NCI-H774 (cell line): ENCODE measurements around the gene UNC5CL.

Experiments used
- DNase-seq: peaks from one replicate; lab custom pipeline; 2025; lab: John Stamatoyannopoulos, UW

Gene UNC5CL

DNA sequence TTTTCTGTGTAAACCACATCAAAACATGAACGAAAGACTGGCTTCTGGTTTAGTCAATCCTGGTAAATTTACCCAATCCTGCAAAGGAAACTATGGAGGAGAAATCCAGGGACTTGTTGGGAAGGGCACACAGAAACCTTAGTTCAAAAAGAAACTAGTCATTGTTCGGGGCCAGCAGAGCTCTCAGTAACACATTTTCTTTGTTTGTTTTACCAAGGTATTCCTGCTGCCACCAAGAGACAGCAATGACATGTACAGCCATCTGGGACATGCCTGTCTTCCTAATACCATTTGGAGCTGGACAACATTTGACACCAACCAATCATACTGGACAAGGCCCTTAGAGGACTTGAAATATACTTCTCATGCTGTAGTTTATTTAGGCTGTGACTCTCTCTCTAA lies 24.9 kb upstream of the UNC5CL start:
- DNase-seq = no peak

DNA sequence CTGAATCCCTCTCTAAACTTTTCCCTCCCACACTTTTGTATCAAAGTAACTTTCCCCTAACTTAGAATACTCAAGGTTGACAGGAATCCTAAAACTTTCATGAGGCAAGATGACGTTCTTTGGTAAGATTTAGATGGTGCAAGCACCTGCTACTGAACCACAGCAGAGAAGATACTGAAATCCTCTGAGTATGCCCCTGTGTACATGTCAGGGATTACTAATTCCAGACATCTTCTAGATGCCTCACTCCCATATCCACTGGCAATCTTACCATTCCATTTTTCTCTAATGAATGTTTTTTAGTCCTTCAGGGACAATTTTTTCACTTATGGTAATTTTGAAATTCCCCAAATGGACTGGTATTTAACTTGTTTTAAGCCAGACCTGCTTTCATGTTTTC lies 23.0 kb upstream of the UNC5CL start:
- no peak for DNase-seq

DNA sequence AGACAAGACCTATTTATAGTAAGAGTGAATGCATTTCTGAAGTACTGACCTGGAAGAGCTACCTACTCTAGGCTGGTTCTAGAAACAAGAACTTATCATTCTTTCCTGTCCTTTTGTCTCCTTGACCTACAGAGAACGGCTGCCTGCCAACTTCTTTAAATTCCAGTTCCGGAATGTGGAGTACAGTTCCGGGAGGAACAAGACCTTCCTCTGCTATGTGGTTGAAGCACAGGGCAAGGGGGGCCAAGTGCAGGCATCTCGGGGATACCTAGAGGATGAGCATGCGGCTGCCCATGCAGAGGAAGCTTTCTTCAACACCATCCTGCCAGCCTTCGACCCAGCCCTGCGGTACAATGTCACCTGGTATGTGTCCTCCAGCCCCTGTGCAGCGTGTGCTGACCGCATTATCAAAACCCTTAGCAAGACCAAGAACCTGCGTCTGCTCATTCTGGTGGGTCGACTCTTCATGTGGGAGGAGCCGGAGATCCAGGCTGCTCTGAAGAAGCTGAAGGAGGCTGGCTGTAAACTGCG lies 22.2 kb upstream of the UNC5CL start:
- no peak for DNase-seq

DNA sequence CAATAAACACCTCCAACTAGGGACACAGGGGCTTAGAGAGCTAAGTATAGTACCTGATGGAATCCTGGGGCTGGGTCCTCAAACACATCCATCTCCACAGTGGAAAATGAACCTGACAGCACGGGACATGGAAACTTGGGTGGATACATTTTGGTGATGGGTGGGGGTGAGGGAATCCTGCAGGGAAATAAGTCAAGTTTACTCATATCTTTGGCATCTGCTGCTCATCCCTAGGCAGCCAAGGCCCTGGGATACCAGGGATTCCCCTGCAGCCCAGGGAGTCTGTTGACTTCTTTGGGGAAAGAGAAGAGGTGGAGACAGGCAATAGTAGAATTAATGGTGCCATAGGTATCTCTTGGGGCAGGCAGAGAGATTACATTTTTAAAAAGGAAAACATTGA lies 20.5 kb upstream of the UNC5CL start:
- DNase-seq = no peak

DNA sequence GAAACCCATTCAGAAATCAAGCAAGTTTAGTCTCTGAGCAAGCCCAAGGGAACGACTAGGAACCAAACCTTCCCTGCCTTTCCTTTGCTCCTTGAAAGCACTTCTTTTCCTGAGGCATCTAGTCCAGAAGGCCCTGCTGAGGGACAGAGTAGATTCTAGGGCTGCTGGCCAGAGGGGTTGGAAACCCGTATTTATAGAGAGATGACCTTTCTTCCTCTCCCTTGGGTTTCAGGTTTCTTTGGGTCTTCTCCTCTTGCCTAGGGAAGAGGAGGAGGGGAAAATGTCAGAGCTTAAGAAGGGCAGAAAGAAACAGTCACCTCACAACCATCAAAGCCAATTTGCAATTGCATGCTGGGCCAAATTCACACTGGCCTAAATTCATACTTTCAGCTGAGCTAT lies 19.8 kb upstream of the UNC5CL start:
- DNase-seq = no peak

DNA sequence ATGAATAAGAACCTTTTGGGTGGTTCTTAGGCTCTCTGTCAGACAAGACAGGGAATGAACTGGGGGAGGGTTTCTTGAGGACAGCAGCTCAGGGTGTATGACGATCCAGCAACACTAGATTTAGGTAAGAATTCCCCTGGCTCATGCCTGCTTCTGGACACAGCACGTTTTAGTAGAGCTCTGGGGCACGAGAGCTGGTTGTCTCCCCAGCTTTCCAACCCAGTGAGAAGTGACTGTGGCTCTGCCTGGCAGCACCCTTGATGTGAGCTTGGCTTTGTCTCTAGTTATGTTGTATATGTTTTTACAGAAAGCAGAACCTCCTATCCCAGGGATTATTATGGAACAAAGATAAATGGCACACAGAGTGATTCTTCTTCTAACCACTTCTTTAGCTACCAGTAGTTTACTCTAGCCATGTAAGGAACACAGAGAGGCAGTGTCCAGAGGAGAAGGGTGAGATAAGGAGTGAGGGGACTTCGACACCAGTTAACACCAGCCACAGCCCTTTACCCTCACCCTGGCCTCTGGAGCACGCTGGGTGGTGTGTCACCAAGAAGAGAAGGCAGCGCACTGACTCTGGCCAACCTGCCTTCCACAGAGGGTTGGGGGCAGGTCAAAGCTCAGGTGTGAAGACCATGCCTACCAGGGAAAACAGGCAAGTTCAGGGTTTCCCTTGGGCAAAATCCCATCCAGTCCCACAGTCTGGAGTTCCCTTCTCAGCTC lies 17.9 kb upstream of the UNC5CL start:
- DNase-seq = no peak

DNA sequence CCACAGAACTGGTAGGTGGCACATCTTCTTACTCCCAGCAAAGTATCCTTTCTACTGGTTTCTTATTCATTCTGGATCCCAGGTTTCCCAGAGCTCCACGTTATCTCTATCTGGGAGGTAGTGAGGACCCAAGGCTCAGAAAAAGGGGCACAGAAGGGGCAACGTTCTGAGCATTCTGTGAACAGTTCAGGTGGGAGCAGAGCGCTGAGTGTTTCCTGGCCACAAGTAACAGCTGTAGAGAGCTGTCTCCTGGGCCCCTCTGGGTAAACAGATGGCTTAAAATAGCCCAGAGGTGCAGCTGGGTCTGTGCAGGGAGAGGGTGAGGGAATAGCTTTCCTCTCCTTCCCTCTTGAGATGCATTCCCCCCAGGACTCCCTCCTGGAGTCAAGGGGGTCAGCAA lies 16.1 kb upstream of the UNC5CL start:
- no peak for DNase-seq

DNA sequence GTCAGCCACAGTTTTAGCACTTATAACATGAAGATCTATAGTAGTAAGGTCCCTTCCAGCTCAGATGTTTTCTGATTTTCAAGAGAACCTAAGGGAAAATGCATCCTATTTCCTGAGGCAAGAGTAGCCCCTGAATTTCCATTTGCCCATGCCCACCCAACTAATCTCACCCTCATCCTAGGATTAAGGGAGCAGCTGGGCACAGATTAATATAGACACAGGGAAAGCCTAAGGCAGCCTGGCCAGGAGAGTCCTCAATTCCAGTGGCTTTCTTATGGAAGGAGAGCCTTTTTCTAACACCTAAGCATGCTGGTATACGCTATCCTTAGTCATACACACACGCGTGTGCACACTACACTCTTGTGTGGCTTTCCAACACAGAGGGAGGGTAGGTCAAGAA lies 15.5 kb upstream of the UNC5CL start:
- DNase-seq = no peak

DNA sequence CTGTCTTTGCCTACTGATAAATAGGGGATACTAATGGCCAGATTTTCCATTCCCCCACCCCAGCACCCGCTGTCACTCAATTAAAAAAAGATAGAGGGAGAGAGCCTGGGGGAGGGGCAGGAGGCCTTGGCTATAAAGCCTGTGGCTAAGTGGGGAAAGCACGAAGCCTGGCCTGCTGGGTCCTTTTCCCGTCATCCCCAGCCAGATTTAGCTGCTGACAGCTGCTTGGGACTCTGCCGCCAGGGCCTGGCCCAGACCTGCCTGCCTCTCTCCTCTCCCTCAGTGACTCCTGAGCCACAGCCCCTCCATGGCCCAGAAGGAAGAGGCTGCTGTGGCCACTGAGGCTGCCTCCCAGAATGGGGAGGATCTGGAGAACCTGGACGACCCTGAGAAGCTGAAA lies 14.0 kb upstream of the UNC5CL start, which contains the start of gene APOBEC2:
Gene APOBEC2, plus strand, starts transcription at position 162 of the 400 bp plus-strand sequence. Its CDS starts 146 bp downstream, at position 308.
- DNase-seq = no peak

DNA sequence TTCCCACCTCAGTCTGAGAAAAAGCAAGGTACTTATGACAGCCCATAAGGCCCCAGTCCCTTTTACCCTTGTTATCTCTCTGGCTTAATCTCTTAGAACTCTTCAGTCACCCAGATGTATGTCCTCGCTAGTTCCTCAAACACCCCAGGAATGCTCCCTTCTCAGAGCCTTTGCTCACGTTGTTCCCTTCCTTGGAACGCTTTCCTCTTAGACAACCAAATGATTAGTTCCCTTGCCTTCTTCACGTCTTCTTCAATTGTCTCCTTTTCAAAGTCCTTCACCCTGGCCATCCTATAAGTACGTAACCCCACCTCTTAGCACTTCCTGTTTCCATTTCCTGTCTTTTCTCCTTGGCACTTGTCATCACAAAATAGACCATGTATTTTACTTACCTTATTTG lies 12.9 kb upstream of the UNC5CL start:
- no peak for DNase-seq

DNA sequence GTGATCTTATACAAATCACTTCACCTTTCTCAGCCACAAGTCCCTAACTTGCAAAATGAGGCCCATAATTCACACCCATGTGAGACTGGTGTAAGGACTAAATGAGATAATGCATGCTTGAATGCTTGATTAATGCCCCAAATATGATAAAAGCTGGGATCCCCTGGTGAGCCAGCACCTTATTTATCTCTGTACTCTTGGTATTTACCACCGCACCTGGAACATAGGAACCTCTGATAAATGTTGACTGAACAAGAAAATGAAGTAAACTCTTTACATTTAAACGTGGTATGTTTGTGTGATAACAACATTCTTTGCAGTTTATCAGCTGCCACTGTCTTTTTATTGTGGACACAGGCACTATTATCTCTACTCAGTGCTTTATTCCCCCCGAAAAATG lies 11.5 kb upstream of the UNC5CL start:
- no peak for DNase-seq

DNA sequence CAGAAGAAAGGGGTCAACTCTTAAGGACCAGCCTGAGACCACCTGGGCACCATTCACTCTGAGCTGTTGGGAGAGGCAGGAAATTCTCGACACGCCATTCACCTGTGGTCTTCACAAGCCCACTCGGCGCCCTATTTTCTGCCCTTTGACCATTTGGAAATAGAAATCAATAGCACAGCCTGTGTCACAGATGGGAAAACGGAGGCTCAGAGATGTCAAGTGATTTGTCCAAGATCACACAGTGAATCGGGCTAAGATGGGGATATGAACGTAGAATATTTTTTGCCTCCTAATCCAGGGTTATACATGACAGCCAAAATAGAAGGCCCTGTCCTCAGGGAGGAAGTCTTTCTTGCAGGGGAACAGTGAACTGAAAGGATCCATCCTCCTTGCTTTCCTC lies 10.9 kb upstream of the UNC5CL start:
- DNase-seq = no peak

DNA sequence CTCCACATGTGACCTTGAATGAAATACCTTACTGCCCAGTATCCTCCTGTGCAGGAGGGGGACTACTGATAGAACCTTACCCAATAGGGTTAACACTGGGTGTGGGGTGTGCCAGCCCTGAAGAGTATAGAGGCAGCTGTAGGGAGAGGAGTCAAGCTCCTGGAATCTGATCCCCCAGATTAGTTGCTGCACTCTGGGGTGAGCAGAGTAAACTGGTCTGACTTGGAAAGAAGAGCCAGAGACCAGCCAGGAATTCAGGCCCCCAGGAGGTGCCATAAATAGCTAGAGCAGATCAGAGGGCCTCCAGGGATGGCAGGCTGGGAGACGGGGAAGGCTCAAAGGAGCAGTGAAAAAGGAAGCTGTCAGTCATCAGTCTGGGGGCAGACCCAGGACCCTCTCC lies 10.5 kb upstream of the UNC5CL start:
- DNase-seq = no peak

DNA sequence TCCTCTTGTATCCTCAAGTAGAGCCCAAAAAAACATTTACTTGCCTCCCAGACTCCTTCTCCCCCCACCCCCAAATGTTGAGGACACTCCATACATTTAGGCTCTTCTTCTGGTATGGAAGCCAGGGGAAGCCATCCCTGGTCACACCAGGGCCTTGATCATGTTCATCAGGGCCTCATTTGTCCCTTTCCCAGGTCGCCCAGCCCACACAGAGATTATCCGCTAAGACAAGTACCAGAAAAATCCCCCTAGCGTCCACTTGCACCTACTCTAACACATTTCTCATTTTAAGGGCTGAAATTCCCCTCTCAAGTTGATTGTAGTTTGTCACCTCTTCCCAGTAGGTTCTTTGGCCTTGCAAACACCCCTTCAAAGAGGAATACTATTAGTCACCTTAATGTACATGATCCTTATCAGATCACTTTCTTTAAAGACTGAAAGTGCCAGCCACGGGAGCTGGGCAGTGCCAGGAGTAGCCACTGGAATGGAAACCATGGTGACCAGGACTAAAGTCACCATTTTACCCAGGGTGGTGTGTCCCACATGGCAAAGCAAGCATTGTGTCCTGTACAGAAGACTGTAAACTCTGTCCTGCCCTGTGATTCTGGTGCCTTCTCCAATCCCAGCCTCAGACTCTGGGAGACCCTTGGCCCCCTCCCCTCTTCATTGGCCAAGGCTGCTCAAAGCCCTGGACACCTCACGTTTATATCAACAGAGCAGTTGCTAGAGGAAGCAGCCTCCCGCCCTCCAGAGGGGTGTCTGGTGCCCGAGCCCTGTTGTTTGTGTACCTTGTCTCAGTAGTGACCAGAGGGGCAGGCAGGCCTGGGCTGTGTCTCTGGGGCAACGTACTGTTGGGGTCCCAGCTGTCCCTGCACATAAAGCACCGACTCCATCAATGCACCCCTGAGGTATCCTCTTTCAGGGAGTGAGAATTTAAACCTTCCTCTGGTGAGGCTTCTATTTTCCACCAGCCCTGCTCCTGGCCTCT lies 9.0 kb upstream of the UNC5CL start:
- no peak for DNase-seq

DNA sequence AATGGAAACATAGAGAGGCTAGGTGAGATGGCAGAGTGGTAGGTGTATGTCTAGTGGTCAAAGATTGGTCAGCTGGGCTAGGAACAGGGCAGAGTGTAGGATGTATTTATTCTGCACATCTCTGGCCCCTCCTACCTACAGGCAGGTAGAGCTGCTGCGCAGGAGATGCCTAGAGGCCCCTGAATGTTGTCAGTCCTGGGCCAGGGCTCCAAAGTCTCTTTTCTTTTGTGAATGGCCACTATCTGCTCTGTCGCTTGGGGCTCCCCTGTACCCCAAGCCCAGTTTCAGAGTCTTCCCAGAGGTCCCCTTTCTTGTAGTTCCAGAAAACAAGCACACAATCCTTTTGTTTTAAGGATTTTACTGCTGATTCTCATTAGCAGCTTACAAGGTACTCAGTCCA lies 8.3 kb upstream of the UNC5CL start:
- no peak for DNase-seq

DNA sequence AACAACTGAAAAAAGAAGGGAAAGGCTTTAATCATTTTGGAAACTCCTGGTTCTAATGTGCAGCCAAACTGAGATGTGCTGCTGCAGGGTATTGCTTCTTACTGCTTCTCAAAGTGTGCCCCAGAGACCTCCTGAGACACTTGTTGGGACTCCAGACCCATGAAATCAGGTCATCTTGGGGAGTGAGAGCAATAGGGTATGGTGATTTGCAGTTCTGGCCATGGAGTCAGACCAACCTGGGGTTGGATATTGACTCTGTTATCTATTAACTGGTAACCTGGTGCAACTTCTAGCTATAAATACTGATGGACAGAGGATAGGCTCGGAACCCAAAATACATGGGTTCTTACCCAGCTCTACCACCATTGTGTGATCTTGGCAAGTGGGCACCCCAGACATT lies 7.1 kb upstream of the UNC5CL start:
- no peak for DNase-seq

DNA sequence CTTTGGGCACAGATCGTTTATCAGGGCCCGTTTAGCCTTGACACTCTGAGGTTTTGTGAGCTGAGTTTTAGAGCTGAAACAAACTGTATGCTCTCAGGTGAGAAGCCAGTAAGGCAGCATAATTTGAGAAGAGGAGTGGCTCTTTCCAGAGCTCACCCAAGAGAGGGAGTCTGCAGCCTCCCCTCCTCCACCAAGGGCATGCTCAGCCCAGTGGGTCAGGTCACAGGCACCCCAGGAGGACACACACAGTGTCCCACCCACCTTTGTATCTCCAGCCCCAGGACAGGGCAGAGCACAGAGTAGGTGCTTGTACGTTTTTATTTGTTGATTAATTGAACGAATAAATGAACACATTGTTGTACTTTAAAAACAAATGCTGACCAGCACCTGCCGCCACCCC lies 6.6 kb upstream of the UNC5CL start:
- no peak for DNase-seq

DNA sequence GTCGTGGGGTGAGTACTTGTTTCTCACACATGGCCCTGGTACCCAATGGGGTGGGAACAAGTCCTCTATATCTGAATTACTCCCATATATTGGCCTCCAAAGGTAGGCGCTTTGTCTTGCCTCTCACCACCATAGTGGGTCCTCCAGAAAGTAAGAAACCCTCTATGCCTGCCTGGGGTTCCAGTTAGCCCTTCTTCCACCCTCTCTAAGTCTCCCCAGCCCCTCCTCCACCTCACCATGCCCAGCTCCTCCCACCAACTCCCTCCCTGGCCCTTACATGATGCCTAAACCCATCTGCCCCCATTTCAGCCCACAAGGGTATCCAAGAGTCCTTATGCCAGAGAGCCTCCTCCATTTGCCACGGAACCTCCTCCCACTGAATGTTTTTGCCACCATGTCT lies 4.1 kb upstream of the UNC5CL start:
- DNase-seq = no peak

DNA sequence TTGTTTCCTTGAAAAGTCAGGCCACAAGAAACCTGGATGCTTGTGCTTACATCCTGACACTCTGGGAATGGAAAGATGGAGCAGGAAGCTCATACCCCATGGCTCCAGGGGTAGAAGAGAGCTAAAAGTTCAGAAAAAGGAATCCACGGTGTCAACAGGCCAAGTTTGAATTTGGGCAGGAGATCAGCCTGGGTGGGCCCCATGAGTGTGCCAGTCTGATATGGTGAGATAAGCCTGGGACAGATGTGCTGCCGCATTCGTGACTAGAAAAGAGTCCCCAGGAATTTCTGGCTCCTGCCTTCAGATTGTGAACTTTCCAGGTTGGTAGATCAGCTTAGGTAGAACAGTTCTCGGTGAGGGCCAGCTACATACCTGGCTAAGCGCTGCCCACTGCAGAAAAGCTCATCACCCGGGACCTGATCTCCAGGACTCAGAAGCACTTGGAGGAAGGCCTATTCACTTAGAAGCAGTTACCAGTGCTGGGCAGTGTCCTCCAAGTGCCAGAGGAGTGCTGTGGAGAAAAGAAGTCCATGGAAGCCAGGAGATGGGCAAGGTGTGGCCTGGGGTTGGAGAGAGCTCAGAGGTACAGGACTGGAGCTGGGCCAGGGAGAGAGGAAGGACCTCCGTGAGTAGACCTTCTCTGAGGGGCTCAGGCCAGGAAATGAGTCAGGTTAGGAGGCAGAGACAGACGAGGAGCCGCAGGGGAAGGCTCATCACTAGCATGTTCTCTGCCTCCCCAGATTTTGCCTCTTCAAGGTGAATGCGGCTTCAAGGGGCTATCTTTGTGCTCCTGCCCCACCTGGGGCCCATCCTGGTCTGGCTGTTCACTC lies 3.4 kb upstream of the UNC5CL start, which contains the start of gene TSPO2:
Gene TSPO2, plus strand, starts transcription at position 242 of the 830 bp plus-strand sequence. Its CDS starts 519 bp downstream, at position 761.
- no peak for DNase-seq

DNA sequence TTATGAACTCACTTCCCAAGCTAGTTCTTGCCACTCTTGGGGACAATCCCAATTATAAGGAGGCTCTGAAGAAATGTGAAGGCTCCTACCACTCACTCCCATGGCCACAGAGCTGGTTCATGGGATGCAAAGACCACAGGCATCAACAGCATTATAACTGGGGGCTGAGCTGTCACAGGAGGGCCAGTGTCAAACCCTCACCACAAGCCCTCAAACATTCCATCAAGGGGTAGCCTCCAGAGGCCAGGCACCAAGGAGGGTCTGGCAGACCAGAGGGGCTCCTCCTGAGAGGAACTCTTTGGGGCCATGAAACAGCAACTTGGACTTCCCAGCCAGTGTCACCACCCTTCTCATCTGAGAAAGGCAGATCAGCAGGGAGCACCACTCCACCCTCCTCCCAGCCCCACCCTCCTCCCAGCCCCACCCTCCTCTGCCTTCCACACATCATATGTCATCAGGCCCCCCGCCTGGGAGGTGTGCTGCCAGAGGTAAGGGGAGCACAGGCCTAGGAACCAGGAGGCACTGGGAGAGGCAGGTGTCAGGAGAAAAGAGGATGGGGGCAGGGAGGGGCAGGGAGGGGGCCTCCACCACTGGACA lies 2.0 kb upstream of the UNC5CL start:
- DNase-seq = no peak

DNA sequence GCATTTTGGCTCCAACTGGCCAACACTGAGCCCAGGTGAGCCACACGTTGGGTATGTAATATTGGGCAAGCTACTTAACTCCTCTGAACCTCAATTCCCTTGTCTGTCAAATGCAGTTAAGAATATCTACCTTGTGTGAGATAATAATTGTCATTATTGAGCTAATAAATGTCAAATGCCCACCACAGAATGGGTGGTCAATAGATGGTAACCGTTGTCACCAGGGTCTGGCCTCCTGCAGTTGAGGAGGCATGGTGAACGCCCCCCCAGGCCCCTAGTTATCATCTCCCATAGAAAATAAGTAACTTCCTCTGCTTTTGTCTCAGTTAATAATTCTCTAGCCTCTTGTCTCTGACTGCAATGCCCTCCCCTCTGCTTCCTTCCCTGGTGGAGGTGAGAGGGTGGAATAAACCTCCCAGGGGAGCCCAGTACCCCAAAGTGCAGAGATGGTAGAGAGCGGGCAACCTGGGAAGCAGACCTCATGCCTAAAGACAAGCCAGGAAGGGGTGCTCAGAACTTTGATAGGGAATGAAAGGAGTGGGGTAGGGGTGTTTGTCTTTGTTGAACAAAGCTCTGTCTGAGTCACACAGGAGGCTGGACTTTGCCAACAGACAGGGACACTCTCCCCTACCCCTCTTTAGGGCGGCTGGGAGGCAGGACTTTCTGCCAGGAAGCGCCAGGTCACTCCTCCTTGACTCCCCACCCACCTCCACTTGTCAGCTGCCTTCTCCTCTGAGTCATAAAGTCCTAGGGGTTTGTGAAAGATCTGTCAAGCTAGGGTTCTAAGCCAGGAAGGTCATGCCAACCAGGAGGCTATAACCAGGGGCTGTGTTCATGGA lies 1.3 kb upstream of the UNC5CL start:
- DNase-seq = no peak
